ENCODE data around the gene KAZALD1.

Gene KAZALD1

GRCh38 chr10:101099901-101100300 lies 38.1 kb downstream of the KAZALD1 start:
- no peaks in the 10 kb centered on the region for H3K36me3 Mint-ChIP-seq (ENCODE audit: low read depth)
- H3K4me3 Mint-ChIP-seq = no peak overlapping the region
- peaks cover 3% of the 10 kb centered on the region for H3K4me1 Mint-ChIP-seq (ENCODE audit: low read depth)
- H3K27me3 Mint-ChIP-seq (ENCODE audit: low read depth) = peaks cover 31% of the 10 kb centered on the region
- H3K27ac Mint-ChIP-seq = no peak overlapping the region
- no peaks in the 10 kb centered on the region for H3K9me3 Mint-ChIP-seq

GRCh38 chr10:101101372-101101881 lies 39.6 kb downstream of the KAZALD1 start:
- Mint-ChIP-seq H3K36me3 (ENCODE audit: low read depth) (no peaks in the 10 kb centered on the region), H3K4me1 (ENCODE audit: low read depth) (no peaks in the 10 kb centered on the region), H3K9me3 (no peaks in the 10 kb centered on the region), H3K27me3 (ENCODE audit: low read depth) (peaks cover 30% of the 10 kb centered on the region), H3K27ac (no peak overlapping the region), H3K4me3 (no peak overlapping the region)

DNA sequence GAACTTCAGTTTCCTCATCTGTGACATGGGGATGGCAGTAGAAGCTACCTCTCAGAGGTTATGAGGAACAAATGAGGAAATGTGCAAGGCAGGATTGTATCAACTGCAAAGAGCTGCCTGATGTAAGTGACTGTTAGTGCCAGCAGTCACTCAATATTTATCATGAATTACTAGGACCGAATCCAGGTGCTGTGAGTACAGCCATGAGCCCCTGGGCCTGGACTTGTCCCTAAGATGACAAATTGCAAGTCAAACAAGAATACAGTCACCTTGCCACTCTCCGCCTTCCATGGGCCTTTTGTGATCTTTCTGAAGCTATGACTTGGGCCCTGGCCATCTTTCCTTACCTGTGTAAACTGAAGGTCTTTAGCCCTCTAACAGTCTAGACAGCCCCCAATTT lies 41.6 kb downstream of the KAZALD1 start:
- no peaks in the 10 kb centered on the region for H3K36me3 Mint-ChIP-seq (ENCODE audit: low read depth)
- H3K9me3 Mint-ChIP-seq = no peaks in the 10 kb centered on the region
- peaks cover 32% of the 10 kb centered on the region for H3K27me3 Mint-ChIP-seq (ENCODE audit: low read depth)
- no peak overlapping the region for H3K4me3 Mint-ChIP-seq
- no peak overlapping the region for H3K27ac Mint-ChIP-seq
- H3K4me1 Mint-ChIP-seq (ENCODE audit: low read depth) = no peaks in the 10 kb centered on the region

- peaks cover 35% of the 10 kb centered on the region for H3K27me3 Mint-ChIP-seq (ENCODE audit: low read depth)
- H3K4me3 Mint-ChIP-seq = no peak overlapping the region
- no peaks in the 10 kb centered on the region for H3K9me3 Mint-ChIP-seq
- no peaks in the 10 kb centered on the region for H3K4me1 Mint-ChIP-seq (ENCODE audit: low read depth)
- no peaks in the 10 kb centered on the region for H3K36me3 Mint-ChIP-seq (ENCODE audit: low read depth)
- H3K27ac Mint-ChIP-seq = no peak overlapping the region
Observed at GRCh38 chr10:101106351-101106750, 44.6 kb downstream of the KAZALD1 start.

DNA sequence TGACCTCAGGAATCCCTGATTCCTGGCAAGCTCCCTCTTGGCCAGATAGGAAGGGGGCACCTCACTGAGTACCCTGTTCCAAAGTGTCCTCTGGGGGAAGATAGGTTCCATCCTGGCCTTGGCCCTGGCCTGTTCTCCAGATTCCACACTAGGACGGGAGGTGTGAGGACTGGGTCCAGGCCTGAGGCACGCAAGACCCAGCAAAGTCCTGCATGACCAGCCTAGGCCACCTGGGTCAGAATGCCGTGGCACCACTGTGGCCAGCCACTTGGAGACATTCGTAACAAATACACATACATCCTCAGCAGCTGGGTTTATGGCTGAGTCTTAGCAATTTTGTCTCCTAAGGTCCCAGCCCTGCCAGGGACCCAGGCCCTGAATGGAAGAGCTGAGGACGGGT lies 46.0 kb downstream of the KAZALD1 start:
- Mint-ChIP-seq H3K9me3 (no peaks in the 10 kb centered on the region), H3K27me3 (ENCODE audit: low read depth) (peaks cover 26% of the 10 kb centered on the region), H3K36me3 (ENCODE audit: low read depth) (no peaks in the 10 kb centered on the region), H3K4me3 (no peak overlapping the region), H3K27ac (no peak overlapping the region), H3K4me1 (ENCODE audit: low read depth) (no peaks in the 10 kb centered on the region)

DNA sequence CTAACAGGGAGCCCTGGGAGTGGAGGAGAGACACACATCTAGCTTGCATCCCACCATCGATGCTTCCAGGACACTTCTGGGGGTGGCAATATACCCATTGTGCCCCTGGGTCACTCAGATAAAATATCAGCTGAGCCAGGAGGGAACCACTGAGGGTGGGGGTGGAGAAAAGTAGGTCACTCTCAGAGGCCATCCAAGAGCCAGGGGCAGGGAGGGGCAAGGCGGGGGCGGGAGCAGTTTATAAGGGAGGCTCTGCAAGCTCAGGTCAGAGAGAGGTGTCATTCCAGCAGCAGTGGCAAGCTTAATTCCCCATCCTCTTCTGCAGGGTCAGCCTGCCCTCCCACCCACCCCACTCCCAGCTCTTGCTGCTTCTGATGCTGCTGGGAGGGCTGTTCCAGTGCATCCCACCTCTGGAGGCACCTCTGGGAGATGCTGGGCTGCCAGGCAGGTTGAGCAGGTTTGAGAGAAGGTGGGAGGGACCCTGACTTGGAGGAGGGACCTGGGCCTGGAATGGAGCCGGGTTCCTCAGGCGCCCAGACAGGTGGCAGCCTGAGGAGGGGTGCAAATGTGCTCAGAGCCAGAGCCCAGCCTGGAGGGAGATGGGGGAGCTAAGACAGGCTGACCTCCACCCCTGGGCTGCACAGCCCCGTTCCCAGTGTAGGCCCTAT lies 49.2 kb downstream of the KAZALD1 start:
- H3K9me3 Mint-ChIP-seq = no peaks in the 10 kb centered on the region
- no peak overlapping the region for H3K27ac Mint-ChIP-seq
- no peak overlapping the region for H3K4me3 Mint-ChIP-seq
- H3K27me3 Mint-ChIP-seq (ENCODE audit: low read depth) = peaks cover 39% of the 10 kb centered on the region
- no peaks in the 10 kb centered on the region for H3K36me3 Mint-ChIP-seq (ENCODE audit: low read depth)
- H3K4me1 Mint-ChIP-seq (ENCODE audit: low read depth) = no peaks in the 10 kb centered on the region

- Mint-ChIP-seq H3K27me3 (ENCODE audit: low read depth) (peaks cover 45% of the 10 kb centered on the region), H3K9me3 (no peaks in the 10 kb centered on the region), H3K4me1 (ENCODE audit: low read depth) (no peaks in the 10 kb centered on the region), H3K4me3 (no peak overlapping the region), H3K36me3 (ENCODE audit: low read depth) (no peaks in the 10 kb centered on the region), H3K27ac (no peak overlapping the region)
Observed at GRCh38 chr10:101111547-101111946, 49.8 kb downstream of the KAZALD1 start.

- H3K9me3 Mint-ChIP-seq = no peaks in the 10 kb centered on the region
- peaks cover 45% of the 10 kb centered on the region for H3K27me3 Mint-ChIP-seq (ENCODE audit: low read depth)
Observed at GRCh38 chr10:101112799-101113594, 51.2 kb downstream of the KAZALD1 start.

DNA sequence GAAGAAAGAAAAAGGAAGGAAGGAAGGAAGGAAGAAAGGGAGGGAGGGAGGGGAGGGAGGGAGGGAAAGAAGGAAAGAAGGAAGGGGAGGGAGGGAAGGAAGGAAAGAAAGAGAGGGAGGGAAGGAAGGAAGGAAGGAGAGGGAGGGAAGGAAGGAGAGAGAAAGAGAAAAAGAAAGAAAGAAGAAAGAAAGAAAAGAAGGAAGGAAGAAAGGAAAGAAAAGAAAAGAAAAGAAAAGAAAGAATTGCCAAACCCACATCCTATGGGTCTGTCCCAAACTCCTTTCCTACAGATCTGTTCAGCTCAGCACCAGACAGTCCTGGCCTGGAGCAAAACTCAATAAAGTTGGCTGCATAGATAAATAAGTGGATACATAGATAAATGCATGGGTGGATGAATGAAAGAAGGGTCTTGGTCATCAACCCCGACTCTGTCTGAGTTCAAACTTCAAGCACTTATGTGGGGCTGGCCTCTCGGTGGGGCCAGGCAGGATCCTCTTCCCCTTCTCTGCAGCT lies 52.2 kb downstream of the KAZALD1 start:
- Mint-ChIP-seq H3K27ac (no peak overlapping the region), H3K9me3 (no peaks in the 10 kb centered on the region), H3K36me3 (ENCODE audit: low read depth) (no peaks in the 10 kb centered on the region), H3K27me3 (ENCODE audit: low read depth) (peaks cover 49% of the 10 kb centered on the region), H3K4me1 (ENCODE audit: low read depth) (no peaks in the 10 kb centered on the region), H3K4me3 (no peak overlapping the region)

More at GRCh38 chr10:101112799-101113594, 51.2 kb downstream of the KAZALD1 start:
- no peak overlapping the region for H3K27ac Mint-ChIP-seq
- no peaks in the 10 kb centered on the region for H3K4me1 Mint-ChIP-seq (ENCODE audit: low read depth)
- no peak overlapping the region for H3K4me3 Mint-ChIP-seq
- no peaks in the 10 kb centered on the region for H3K36me3 Mint-ChIP-seq (ENCODE audit: low read depth)

DNA sequence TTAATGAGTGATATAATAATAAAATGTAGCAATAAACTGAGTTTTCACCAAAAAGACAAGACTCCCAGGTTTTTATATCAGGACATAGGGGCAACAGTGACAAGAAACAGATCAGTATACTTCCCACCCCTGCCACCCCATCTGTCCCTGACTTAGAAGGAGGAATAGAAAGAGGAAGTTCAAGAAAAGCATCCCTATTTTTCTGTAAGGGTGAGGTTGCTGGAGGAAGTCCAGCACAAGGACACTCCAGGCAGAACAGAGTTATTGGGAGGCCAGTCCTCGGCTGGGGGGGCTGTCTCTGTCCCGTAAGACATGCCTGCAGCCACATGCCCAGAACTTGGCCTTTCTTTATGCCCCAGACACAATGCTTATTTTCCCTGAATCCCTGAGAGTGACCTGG lies 52.9 kb downstream of the KAZALD1 start:
- no peaks in the 10 kb centered on the region for H3K36me3 Mint-ChIP-seq (ENCODE audit: low read depth)
- H3K4me3 Mint-ChIP-seq = no peak overlapping the region
- H3K4me1 Mint-ChIP-seq (ENCODE audit: low read depth) = no peaks in the 10 kb centered on the region
- peaks cover 54% of the 10 kb centered on the region for H3K27me3 Mint-ChIP-seq (ENCODE audit: low read depth)
- H3K27ac Mint-ChIP-seq = no peak overlapping the region
- no peaks in the 10 kb centered on the region for H3K9me3 Mint-ChIP-seq

Data from T-helper 1 cell treated with Interleukin-12 subunit alpha and Interleukin-12 subunit beta and Interleukin-4 antibody, amounts not matched to agents 30 μg/mL and 1 μg/mL, for 36 hours (primary cell).